ENCODE measurements around the gene AQP5. TPM values are rescaled to one million over a fixed set of nuclear protein-coding genes. Genes with fewer than 3 reads are reported as not detected.
A peak's percentile ranks its signal among the peaks of the same experiment; 100 is the strongest.
"Not testable (repeated sequence)": the region's sequence is repeated elsewhere in the genome, so short reads cannot be mapped to it uniquely, and the experiment has no call there.

Gene AQP5
- total and polyA plus RNA-seq, 11 donors: 0.20 to 0.78 (median 0.51) TPM; not detected in 4

DNA sequence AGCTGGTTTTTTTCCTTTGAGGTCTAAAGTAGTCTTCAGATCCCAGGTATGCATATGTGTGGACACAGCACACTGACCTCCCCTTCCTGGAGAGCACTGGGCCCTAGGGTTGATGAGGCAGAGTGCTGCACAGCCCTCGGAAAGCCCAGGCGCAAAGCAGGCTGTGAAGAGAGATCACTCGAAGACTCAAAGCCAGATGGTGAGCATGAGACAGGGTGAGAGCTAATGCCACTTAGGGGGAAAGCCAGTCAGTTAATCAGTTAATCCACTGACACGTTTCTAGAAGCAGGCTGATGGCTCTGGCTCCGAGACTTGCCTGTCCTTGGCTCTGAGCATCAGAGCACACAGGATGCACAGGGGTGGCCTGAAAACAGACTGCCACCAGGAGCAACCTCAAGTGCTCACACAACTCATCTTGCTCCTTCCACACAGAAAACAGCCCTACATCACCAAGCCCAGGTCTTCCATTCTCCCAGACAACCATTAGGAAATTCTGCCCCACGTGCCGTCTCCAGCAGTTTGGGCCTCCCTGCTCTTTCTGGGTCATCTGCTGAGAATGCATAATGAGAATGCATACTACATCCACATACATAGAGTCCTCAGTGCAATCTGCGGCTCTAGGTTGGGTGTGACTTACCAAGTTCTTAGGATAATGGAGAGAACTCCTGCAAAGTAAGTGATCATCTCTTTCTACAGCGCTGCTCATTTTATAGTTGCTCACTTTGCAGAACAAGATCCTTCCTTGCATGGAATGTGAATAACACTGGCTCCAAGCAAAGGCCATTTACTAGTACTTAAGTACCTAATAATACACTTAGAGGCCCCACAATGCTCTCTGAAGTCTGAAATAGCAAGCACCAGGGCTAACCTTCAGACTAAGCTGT, 23.0 kb downstream of the AQP5 start:
- H3K27ac ChIP-seq: peak overlapping the region in 5 of 12 donors; percentile 2 to 60 (median 32)
- intact Hi-C loops (cut with DNase I): no loop called here
- peaks cover 0 to 3% (median 0%) of the 10 kb centered on the region in 9 donors for H3K36me3 ChIP-seq
- H3K27me3 ChIP-seq: no peaks in the 10 kb centered on the region
- no peak for ATAC-seq
- DNase-seq: no peak
- H3K4me3 ChIP-seq: no peak overlapping the region
- H3K4me1 ChIP-seq: peaks cover 0 to 41% (median 12%) of the 10 kb centered on the region in 12 donors
- TF ChIP-seq, protein P1, sequence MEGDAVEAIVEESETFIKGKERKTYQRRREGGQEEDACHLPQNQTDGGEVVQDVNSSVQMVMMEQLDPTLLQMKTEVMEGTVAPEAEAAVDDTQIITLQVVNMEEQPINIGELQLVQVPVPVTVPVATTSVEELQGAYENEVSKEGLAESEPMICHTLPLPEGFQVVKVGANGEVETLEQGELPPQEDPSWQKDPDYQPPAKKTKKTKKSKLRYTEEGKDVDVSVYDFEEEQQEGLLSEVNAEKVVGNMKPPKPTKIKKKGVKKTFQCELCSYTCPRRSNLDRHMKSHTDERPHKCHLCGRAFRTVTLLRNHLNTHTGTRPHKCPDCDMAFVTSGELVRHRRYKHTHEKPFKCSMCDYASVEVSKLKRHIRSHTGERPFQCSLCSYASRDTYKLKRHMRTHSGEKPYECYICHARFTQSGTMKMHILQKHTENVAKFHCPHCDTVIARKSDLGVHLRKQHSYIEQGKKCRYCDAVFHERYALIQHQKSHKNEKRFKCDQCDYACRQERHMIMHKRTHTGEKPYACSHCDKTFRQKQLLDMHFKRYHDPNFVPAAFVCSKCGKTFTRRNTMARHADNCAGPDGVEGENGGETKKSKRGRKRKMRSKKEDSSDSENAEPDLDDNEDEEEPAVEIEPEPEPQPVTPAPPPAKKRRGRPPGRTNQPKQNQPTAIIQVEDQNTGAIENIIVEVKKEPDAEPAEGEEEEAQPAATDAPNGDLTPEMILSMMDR (IDR thresholded peaks at IDR 0.05): no peak
- no peak for TF ChIP-seq POLR2A (IDR thresholded peaks at IDR 0.05)
- no peaks in the 10 kb centered on the region for H3K9me3 ChIP-seq
- WGBS, 4 donors: 82 to 87% (median 85%) methylated on average over 7 to 9 of the region's 9 CpGs

DNA sequence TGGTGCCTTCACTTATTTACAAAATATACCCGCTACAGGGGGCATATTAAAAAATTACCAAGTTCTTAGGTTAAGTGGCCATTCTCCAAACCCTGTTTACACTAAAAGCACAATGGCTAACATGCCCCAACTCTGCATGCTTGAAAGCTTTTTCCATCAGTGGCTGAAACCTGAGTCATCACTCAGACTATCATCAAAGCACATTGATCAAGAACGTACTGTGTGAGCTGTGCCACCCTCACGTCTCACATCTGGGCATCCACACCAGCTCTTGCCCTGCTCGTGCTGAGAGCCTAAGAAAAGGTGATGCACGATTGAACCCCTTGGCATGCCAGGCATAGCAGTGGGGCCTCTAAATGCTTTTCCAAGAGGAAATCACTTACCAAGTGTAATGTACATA, 24.3 kb downstream of the AQP5 start:
- Histone ChIP-seq H3K9me3 (no peaks in the 10 kb centered on the region), H3K4me3 (no peak overlapping the region), H3K4me1 (peaks cover 0 to 46% (median 12%) of the 10 kb centered on the region in 12 donors), H3K36me3 (peaks cover 0 to 10% (median 5%) of the 10 kb centered on the region in 9 donors), H3K27me3 (no peaks in the 10 kb centered on the region), H3K27ac (no peak overlapping the region)
- no peak for DNase-seq
- TF ChIP-seq, protein P1 (IDR thresholded peaks at IDR 0.05): no peak
- TF ChIP-seq POLR2A (IDR thresholded peaks at IDR 0.05): no peak
- no peak for ATAC-seq
- intact Hi-C loops (cut with DNase I): no loop called here
- 93 to 99% (median 96%) methylated on average over 5 of the region's 5 CpGs for WGBS, 4 donors

DNA sequence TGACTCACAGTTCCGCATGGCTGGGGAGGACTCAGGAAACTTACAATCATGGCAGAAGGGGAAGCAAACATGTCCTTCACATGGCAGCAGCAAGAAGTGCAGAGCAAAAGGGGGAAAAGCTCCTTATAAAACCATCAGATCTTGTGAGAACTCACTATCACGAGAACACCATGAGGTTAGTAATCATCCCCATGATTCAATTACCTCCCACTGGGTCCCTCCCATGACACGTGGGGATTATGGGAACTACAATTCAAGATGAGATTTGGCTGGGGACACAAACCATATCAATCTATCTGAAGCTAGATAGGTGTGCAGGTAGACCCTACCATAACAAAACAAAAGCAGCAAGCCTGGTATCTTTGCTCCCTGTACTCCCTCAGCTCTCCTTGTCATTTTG, 24.8 kb downstream of the AQP5 start:
- Histone ChIP-seq H3K36me3 (peaks cover 0 to 11% (median 5%) of the 10 kb centered on the region in 9 donors), H3K4me1 (peaks cover 0 to 46% (median 12%) of the 10 kb centered on the region in 12 donors)
- H3K27me3 ChIP-seq; H3K4me3 ChIP-seq; DNase-seq; H3K9me3 ChIP-seq; H3K27ac ChIP-seq; ATAC-seq; intact Hi-C loops (cut with DNase I): not testable (repeated sequence)
- 87 to 97% (median 95%) methylated on average over 3 of the region's 3 CpGs for WGBS, 4 donors

DNA sequence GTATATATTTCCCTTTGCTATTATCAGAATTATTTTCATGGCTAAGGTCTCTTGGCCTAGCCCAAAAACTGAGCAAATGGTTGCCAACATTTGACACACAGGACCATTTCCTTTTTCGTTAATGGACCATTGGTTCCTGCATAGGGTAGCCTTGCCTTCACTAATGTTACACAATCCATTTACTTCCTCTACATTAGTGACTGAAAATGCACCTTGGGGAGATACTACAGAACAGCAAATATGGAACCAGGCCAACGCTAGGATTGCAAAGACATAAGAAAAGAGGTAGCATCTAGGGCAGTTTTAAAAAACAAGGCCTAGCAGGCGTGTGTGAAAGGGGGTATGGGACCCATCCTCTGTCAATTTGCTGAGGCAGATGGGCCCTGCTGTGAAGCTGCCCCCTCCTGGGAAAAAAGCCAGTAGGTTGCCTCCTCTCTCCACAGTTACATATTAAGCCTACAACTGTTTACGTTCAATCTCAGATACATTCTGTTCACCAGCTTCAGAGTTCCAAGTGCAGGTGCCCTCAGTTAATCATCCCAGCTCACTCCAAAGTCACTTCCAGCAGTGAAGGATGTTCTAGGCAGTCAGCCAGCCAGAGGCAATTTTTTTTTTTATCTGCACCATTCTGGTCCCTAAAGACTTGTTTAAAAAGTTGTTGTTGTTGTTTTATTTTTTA, 26.1 kb downstream of the AQP5 start:
- DNase-seq (no peak), ATAC-seq (peak in 1 of 4 donors; percentile 59)
- intact Hi-C loops (cut with DNase I): no loop called here
- Histone ChIP-seq H3K4me1 (peaks cover 0 to 36% (median 12%) of the 10 kb centered on the region in 12 donors), H3K9me3 (no peaks in the 10 kb centered on the region), H3K36me3 (peaks cover 0 to 23% (median 9%) of the 10 kb centered on the region in 9 donors), H3K4me3 (no peak overlapping the region), H3K27ac (peak overlapping the region in 2 of 12 donors; percentile 50 to 54), H3K27me3 (no peaks in the 10 kb centered on the region)
- 77 to 82% (median 78%) methylated on average over 4 of the region's 4 CpGs for WGBS, 4 donors
- no peak for TF ChIP-seq POLR2A (IDR thresholded peaks at IDR 0.05)
- TF ChIP-seq, protein P1 (IDR thresholded peaks at IDR 0.05): no peak

DNA sequence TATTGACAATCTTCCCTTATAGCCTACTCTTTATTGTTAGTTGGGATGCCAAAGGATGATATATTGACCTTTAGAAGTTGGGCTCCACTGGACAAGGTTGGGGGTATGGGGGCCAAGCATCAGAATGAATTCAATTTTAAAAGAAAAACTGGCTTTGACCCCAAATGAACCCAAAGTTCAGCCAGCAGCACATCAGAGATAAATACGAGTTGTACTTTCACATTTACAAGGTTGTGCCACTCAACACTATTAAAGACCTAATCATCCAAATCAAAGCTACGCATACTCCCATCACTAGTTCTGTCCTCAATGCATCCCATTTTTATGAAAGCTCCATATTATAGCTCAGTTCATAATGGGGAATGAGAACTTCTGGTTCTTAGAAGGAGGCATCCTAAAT, 27.7 kb downstream of the AQP5 start:
- H3K9me3 ChIP-seq; H3K27ac ChIP-seq; intact Hi-C loops (cut with DNase I); H3K4me3 ChIP-seq; DNase-seq; ATAC-seq; H3K27me3 ChIP-seq: not testable (repeated sequence)
- Histone ChIP-seq H3K36me3 (peaks cover 0 to 37% (median 20%) of the 10 kb centered on the region in 9 donors), H3K4me1 (peaks cover 0 to 19% (median 2%) of the 10 kb centered on the region in 12 donors)
- 64 to 83% (median 74%) methylated on average over 2 of the region's 2 CpGs for WGBS, 4 donors
